SK-N-MC (cell line): Measurements from ENCODE around the gene TNFSF8.
A peak's percentile ranks its signal among the peaks of the same experiment; 100 is the strongest.

Source experiments
- DNase-seq: peaks from one replicate; pipeline ENCODE4 v3.0.0-alpha.2; 2011; ENCODE audit warnings: low read depth, low spot score
- H3K27ac ChIP-seq: fragments of 200-600 bp; sonication (generic); 2 replicates; pipeline ENCODE4 v1.5.1; 2016; ENCODE audit warnings: mixed run types
- H3K36me3 ChIP-seq: fragments of 200-600 bp; sonication (generic); 2 replicates; pipeline ENCODE4 v1.6.1; 2017; ENCODE audit warnings: antibody characterized with exemption, low read length, mixed read lengths; ENCODE audit not compliant: insufficient read depth
- H3K4me3 ChIP-seq: fragments of 200-600 bp; sonication (generic); 2 replicates; pipeline ENCODE4 v1.5.1; 2016
- H3K9ac ChIP-seq: fragments of 200-600 bp; sonication (generic); 2 replicates; pipeline ENCODE4 v1.8.0; 2017; ENCODE audit warnings: mixed run types, mixed read lengths; ENCODE audit not compliant: insufficient read length
- H3K9me3 ChIP-seq: fragments of 200-600 bp; sonication (generic); 2 replicates; pipeline ENCODE4 v1.6.1; 2017; ENCODE audit warnings: low read depth, mild to moderate bottlenecking, antibody characterized with exemption, low read length, moderate library complexity, mixed read lengths
- EZH2 ChIP-seq: fragments of 200-600 bp; sonication (generic); IDR thresholded peaks from one replicate; pipeline ENCODE4 v1.6.1; 2017; ENCODE audit warnings: antibody characterized with exemption
- FOXP2 ChIP-seq: optimal IDR thresholded peaks from 2 replicates; pipeline ENCODE3; 2011; ENCODE audit warnings: mild to moderate bottlenecking, moderate library complexity; ENCODE audit not compliant: insufficient read depth; ENCODE audit errors: extremely low read length, control extremely low read depth
- POLR2AphosphoS5 ChIP-seq: IDR thresholded peaks from 2 replicates; pipeline ENCODE4 v1.6.1; 2012; ENCODE audit warnings: mild to moderate bottlenecking, low read depth, low read length, borderline replicate concordance

TNFSF8 gene

DNA sequence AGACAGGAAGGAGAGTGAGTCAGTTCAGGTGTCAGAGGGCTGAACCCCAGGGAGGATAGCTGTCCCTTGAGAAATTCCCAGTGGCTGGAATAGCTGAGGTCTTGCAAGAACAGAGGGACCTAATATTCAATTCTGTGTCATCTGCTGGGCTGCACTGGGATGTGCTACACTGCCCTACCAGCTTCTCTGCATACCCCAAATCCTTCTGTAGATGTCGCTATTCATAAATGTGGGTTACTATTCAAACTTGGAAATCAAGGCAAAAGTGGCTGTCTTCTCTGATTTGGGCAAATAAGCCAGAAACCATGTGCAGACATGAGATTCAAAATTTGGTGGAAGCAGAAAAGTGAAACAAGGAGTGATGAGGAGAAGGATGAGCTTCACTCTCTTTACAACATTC lies 16.3 kb downstream of the TNFSF8 start:
- TF ChIP-seq EZH2: no peak
- TF ChIP-seq FOXP2: no peak
- TF ChIP-seq POLR2AphosphoS5: no peak
- Histone ChIP-seq H3K36me3 (no peaks in the 10 kb centered on the region), H3K4me3 (no peak overlapping the region), H3K27ac (no peak overlapping the region), H3K9me3 (no peaks in the 10 kb centered on the region), H3K9ac (no peak overlapping the region)
- DNase-seq: no peak

DNA sequence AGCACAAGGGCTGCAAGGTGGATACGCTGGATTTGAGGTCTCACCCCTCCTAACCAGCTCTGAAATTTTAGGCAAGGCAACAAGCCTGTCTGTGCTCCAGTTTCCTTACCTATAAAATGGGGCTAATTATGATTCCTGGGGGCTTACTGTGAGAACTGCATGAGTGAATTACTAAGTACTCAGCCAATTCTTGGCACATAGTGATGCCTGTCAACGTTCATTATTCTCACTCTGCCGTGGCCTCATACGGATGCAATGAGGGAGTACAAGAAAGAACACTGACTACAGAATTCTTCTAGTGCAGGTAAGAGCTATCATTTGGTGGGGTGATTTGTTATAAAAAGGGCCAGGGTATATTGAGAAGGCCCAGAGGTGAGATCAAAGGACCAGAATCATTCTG lies 16.7 kb downstream of the TNFSF8 start:
- H3K4me3 ChIP-seq: no peak overlapping the region
- H3K36me3 ChIP-seq: no peaks in the 10 kb centered on the region
- no peak for TF ChIP-seq FOXP2
- TF ChIP-seq EZH2: no peak
- no peak for TF ChIP-seq POLR2AphosphoS5
- H3K9ac ChIP-seq: no peak overlapping the region
- H3K27ac ChIP-seq: no peak overlapping the region
- no peak for DNase-seq
- no peaks in the 10 kb centered on the region for H3K9me3 ChIP-seq

DNA sequence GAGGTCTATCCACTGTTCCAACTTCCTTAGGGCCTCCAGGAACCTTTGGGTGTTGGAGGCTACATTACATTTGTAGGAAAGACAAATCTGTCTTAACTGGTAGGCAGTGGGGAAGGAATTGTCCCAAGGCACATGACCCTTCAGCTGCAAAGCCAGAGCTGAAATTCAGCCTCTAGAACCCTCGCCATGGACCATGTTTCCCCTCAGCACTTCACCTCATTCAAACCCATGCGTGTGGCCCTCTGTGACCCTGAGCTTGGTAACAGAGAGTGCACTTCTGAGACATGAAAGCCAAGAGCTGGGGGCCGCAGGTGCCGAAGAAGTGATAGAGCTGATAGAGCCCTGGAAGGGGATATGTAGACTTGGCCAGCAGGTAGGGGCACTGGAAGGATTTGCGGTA lies 17.2 kb downstream of the TNFSF8 start:
- Histone ChIP-seq H3K4me3 (no peak overlapping the region), H3K27ac (no peak overlapping the region), H3K9ac (no peak overlapping the region), H3K36me3 (no peaks in the 10 kb centered on the region), H3K9me3 (no peaks in the 10 kb centered on the region)
- DNase-seq: no peak
- TF ChIP-seq EZH2 (no peak), POLR2AphosphoS5 (no peak), FOXP2 (no peak)

DNA sequence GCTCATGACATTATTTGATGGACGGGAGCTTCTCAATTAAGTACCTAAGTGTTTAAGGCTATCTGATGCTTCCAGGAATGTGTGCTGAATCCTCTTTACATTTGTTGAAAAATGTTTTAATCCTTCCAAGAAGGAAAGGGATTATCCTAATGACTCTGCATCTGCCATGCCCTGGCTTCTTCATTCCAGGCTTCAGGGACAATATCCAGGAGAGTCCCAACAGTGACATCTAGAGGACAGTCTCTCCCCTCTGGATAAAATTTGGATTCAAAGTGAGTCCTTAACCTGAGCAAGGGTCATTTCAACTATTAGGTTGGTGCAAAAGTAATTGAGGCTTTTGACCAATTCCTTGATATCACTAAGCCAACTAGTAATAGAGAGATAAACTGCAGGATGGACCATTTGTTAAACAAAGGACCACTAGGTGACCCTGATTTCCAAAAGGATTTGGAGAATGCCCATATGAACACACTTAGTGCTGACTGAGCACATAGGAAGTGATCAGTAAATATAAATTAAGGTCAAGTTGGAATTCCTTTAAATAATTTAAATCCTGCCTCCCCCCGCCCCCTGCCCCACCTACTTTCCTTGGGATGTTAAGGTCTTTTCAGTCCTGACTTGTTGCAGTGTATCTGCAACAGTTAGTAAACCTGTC lies 19.1 kb downstream of the TNFSF8 start:
- Histone ChIP-seq H3K36me3 (no peaks in the 10 kb centered on the region), H3K4me3 (no peak overlapping the region), H3K9me3 (no peaks in the 10 kb centered on the region), H3K9ac (no peak overlapping the region), H3K27ac (peak overlapping the region; percentile 15; the same call in 1 of the 2 replicates)
- TF ChIP-seq EZH2 (no peak), POLR2AphosphoS5 (no peak), FOXP2 (no peak)
- DNase-seq: no peak

DNA sequence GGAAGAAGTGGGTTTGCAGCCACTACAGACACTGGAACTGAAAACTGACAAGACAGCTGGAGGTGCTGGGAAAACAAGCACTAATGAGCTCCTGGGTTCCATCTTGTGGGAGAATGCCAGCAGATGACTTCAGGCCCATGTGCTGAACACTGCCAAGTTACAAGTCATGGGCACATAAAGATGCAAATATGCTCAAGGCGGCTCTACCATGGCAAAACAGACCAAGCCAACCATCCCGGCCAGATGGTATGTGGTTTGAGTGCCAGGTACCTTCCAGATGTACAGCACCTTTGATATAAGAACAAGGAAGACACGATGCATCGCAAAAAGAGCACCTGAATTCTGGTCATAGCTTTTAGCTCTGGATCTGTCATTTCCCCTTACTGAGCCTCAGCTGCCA lies 19.9 kb downstream of the TNFSF8 start:
- H3K9me3 ChIP-seq: no peaks in the 10 kb centered on the region
- H3K36me3 ChIP-seq: no peaks in the 10 kb centered on the region
- H3K4me3 ChIP-seq: no peak overlapping the region
- no peak overlapping the region for H3K9ac ChIP-seq
- no peak overlapping the region for H3K27ac ChIP-seq
- DNase-seq: no peak
- TF ChIP-seq FOXP2: no peak
- TF ChIP-seq POLR2AphosphoS5: no peak
- no peak for TF ChIP-seq EZH2

DNA sequence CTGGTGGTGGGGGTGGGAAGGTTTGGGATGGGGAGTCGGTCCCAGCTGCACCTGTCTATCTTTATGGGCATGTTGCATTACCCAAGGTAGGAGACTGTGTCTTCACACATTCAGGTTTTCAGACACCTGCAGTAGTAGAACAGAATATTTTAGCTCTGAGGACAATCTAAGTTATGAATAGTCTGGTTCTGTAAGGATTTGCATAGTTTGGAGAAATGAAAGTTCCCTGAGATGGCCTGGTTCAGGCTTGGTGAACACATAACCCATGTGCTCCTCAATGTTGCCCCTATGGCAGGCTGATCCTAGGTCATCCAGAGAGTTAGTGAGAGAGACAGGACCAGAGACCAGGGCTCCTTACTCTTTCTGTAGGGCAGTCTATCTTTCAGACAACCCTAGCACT lies 20.7 kb downstream of the TNFSF8 start:
- Histone ChIP-seq H3K9ac (no peak overlapping the region), H3K4me3 (no peak overlapping the region), H3K27ac (no peak overlapping the region), H3K9me3 (no peaks in the 10 kb centered on the region), H3K36me3 (no peaks in the 10 kb centered on the region)
- no peak for DNase-seq
- no peak for TF ChIP-seq EZH2
- no peak for TF ChIP-seq POLR2AphosphoS5
- TF ChIP-seq FOXP2: no peak

DNA sequence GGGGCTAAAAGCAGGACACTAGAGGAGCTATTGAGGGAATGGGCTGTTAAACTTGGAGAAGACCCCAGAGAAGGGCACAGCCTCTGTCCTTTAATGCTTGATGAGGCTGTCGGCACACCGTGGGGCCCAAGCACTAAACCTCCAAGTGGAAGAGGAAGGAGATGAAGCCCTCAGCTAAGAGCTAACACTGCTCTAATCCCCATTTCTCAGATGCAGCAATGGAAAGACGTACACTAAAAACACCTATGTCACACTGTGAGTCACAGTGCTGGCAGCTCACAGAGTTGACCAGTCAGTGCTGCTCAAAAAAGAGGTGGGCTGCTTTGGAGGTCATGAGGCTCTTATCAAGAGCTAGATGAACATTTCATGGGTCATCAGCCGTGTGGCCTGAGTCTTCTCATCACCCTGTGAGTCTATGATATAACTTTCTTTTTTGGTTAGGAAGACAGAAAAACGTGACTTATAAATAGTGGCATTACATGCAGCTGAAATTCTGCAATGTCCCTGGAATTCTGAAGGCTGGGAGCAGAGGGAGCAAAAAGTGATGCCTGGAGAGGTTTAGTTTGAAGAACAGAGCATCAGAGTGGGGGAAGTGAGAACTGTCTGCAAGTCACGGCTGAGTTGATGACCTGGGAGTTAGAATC lies 21.5 kb downstream of the TNFSF8 start:
- no peak for TF ChIP-seq FOXP2
- no peak for TF ChIP-seq EZH2
- no peak for TF ChIP-seq POLR2AphosphoS5
- Histone ChIP-seq H3K27ac (no peak overlapping the region), H3K4me3 (no peak overlapping the region), H3K36me3 (no peaks in the 10 kb centered on the region), H3K9me3 (no peaks in the 10 kb centered on the region), H3K9ac (no peak overlapping the region)
- DNase-seq: no peak

DNA sequence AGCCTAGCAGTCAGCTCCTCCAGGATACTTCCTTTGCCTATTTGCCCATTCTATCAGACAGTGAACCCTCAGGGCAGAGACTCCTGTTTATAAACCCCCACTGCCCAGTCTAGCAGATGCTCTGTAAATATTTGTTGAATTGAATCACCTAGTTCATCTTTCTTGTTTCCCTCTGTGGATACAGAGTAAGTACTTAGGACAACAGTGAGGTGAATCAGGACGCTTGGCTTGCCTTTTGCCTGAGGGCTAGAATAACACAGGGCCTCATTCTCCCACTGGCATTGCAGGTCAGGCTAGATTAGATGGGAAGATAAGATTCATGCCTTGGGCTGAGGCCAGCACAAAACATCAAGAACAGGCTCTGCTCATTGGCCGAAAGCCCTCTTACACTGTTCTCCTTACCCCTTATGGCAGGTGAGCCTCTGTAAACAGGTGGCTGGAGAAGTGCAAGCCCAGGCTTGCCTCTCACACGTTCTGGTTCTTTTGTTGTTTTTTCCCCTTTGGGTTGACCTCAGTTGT lies 22.2 kb downstream of the TNFSF8 start:
- Histone ChIP-seq H3K27ac (no peak overlapping the region), H3K9ac (no peak overlapping the region), H3K4me3 (no peak overlapping the region), H3K9me3 (no peaks in the 10 kb centered on the region), H3K36me3 (no peaks in the 10 kb centered on the region)
- TF ChIP-seq POLR2AphosphoS5: no peak
- TF ChIP-seq FOXP2: no peak
- no peak for TF ChIP-seq EZH2
- DNase-seq: no peak

DNA sequence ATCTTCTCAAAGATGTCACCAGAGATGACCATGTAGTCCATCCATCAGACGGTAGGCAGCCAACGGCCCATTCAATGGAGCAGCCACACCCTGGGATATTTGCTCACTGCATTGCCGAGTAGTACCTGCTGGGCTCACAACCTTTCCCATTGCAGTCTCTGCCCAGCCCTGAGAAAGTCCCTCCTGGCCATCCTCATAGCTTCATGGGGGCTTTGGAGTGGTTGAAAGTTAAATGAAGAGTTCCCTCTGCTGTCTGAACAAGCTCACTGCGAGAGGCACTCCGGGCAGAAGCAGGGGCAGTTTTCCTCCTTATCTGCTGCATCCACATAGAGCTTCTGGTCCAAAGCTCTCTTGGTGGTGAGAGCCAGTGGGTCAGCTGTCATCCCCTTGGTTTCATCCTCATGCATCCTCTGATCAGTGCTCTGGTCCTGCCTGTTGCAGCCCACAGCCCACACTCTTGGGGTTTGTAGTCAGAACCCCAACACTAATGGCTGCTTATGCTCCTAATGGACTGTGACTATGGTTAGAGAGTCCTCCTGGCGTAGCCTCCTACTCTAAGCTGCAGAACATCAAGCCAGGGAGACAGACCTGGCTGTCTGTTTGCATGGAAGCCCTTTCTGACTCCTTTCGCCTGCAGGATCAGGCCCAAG lies 23.3 kb downstream of the TNFSF8 start:
- no peak for TF ChIP-seq FOXP2
- TF ChIP-seq POLR2AphosphoS5: no peak
- TF ChIP-seq EZH2: no peak
- H3K36me3 ChIP-seq: no peaks in the 10 kb centered on the region
- H3K9ac ChIP-seq: no peak overlapping the region
- H3K9me3 ChIP-seq: no peaks in the 10 kb centered on the region
- H3K27ac ChIP-seq: no peak overlapping the region
- H3K4me3 ChIP-seq: no peak overlapping the region
- no peak for DNase-seq
